ENCODE measurements around the gene TAX1BP1.

TAX1BP1 gene

DNA sequence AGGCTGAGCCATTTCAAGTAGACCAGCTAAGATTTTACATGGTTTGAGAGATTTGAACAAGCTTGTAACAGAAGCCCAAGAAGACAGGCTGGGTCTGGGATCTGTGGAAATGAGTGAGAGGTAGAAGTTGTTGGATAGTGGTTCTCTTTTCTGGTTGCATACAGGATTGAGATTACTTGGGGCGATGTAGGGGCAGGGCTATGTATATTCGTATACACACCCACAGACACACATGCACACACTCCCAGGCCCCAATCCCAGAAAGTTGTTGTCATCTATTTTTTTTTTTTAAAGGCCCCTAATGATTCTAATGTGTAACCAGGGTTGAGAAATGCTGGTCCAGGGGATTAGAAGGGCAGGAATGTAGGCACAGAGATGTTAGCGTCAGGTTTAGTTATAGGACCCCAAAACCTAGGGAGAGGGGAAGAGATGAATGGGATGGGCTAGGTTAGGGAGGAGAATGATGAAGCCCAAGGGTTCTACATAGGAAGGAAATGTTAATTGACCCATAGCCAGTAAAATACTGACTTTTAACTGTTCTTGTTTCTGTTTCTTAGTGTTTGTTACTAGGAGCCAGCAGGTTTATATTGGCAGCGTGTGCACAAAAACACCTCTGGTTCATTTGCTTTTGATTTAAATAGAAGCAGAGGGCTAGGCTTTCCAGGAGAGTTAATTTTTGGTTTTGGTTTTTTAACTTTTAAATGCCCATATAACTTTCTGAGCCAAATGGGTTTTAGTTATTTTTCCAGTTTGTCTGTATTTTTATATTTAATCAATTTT, 7.8 kb downstream of the TAX1BP1 start:
- Mint-ChIP-seq H3K4me3 (no peak overlapping the region), H3K27ac (no peak overlapping the region), H3K4me1 (ENCODE audit: low read depth) (peaks cover 17% of the 10 kb centered on the region)

GRCh38 chr7:27750316-27750715, 10.4 kb downstream of the TAX1BP1 start:
- Mint-ChIP-seq H3K9me3 (no peaks in the 10 kb centered on the region), H3K36me3 (ENCODE audit: low read depth) (peaks cover 37% of the 10 kb centered on the region), H3K27me3 (ENCODE audit: low read depth) (no peaks in the 10 kb centered on the region), H3K4me1 (ENCODE audit: low read depth) (peaks cover 22% of the 10 kb centered on the region), H3K4me3 (no peak overlapping the region), H3K27ac (no peak overlapping the region)

More for the DNA sequence above, 7.8 kb downstream of the TAX1BP1 start:
- no peaks in the 10 kb centered on the region for H3K27me3 Mint-ChIP-seq (ENCODE audit: low read depth)
- H3K9me3 Mint-ChIP-seq: no peaks in the 10 kb centered on the region
- H3K36me3 Mint-ChIP-seq (ENCODE audit: low read depth): peaks cover 31% of the 10 kb centered on the region

- Mint-ChIP-seq H3K4me1 (ENCODE audit: low read depth) (peaks cover 18% of the 10 kb centered on the region), H3K4me3 (no peak overlapping the region), H3K36me3 (ENCODE audit: low read depth) (peaks cover 41% of the 10 kb centered on the region), H3K9me3 (no peaks in the 10 kb centered on the region), H3K27ac (no peak overlapping the region), H3K27me3 (ENCODE audit: low read depth) (no peaks in the 10 kb centered on the region)
These were observed 12.1 kb downstream of the TAX1BP1 start for GRCh38 chr7:27751888-27752660.

GRCh38 chr7:27753863-27754262, 13.9 kb downstream of the TAX1BP1 start:
- no peak overlapping the region for H3K4me3 Mint-ChIP-seq
- no peaks in the 10 kb centered on the region for H3K9me3 Mint-ChIP-seq
- peaks cover 43% of the 10 kb centered on the region for H3K36me3 Mint-ChIP-seq (ENCODE audit: low read depth)
- peaks cover 12% of the 10 kb centered on the region for H3K4me1 Mint-ChIP-seq (ENCODE audit: low read depth)
- no peaks in the 10 kb centered on the region for H3K27me3 Mint-ChIP-seq (ENCODE audit: low read depth)
- H3K27ac Mint-ChIP-seq: no peak overlapping the region

- Mint-ChIP-seq H3K4me1 (ENCODE audit: low read depth) (peaks cover 10% of the 10 kb centered on the region), H3K27ac (no peak overlapping the region), H3K4me3 (no peak overlapping the region), H3K36me3 (ENCODE audit: low read depth) (peaks cover 28% of the 10 kb centered on the region), H3K9me3 (no peaks in the 10 kb centered on the region), H3K27me3 (ENCODE audit: low read depth) (no peaks in the 10 kb centered on the region)
These were observed 16.3 kb downstream of the TAX1BP1 start for GRCh38 chr7:27756298-27756697.

DNA sequence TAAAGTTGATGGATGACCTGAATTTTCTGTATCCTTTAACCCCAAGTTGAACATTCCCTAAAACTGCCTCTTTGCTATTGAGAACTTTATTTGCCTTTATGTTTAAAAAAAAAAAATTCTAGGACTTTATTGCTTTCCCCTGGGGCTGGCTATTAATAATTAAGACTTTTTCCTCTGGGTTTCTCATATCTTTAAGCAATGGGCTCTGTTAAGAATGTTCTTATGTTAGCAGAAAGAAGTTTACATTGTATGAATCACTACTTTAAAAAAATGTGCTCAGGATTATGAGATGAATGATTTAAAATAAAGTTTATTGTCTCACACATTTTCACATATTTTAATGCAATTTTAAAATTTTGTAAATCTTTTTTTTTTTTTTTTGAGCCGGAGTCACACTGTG, 19.5 kb downstream of the TAX1BP1 start:
- peaks cover 24% of the 10 kb centered on the region for H3K36me3 Mint-ChIP-seq (ENCODE audit: low read depth)

GRCh38 chr7:27762062-27762461, 22.1 kb downstream of the TAX1BP1 start:
- H3K36me3 Mint-ChIP-seq (ENCODE audit: low read depth): peaks cover 21% of the 10 kb centered on the region
- no peak overlapping the region for H3K27ac Mint-ChIP-seq
- H3K27me3 Mint-ChIP-seq (ENCODE audit: low read depth): no peaks in the 10 kb centered on the region
- no peak overlapping the region for H3K4me3 Mint-ChIP-seq
- peaks cover 2% of the 10 kb centered on the region for H3K4me1 Mint-ChIP-seq (ENCODE audit: low read depth)
- H3K9me3 Mint-ChIP-seq: no peaks in the 10 kb centered on the region

More for the DNA sequence above, 19.5 kb downstream of the TAX1BP1 start:
- H3K27me3 Mint-ChIP-seq (ENCODE audit: low read depth): no peaks in the 10 kb centered on the region
- no peaks in the 10 kb centered on the region for H3K9me3 Mint-ChIP-seq
- peaks cover 8% of the 10 kb centered on the region for H3K4me1 Mint-ChIP-seq (ENCODE audit: low read depth)
- H3K4me3 Mint-ChIP-seq: no peak overlapping the region
- no peak overlapping the region for H3K27ac Mint-ChIP-seq

GRCh38 chr7:27763983-27764508, 24.1 kb downstream of the TAX1BP1 start:
- no peaks in the 10 kb centered on the region for H3K27me3 Mint-ChIP-seq (ENCODE audit: low read depth)
- H3K36me3 Mint-ChIP-seq (ENCODE audit: low read depth): peaks cover 12% of the 10 kb centered on the region
- no peak overlapping the region for H3K27ac Mint-ChIP-seq
- peaks cover 2% of the 10 kb centered on the region for H3K4me1 Mint-ChIP-seq (ENCODE audit: low read depth)
- no peak overlapping the region for H3K4me3 Mint-ChIP-seq
- no peaks in the 10 kb centered on the region for H3K9me3 Mint-ChIP-seq

DNA sequence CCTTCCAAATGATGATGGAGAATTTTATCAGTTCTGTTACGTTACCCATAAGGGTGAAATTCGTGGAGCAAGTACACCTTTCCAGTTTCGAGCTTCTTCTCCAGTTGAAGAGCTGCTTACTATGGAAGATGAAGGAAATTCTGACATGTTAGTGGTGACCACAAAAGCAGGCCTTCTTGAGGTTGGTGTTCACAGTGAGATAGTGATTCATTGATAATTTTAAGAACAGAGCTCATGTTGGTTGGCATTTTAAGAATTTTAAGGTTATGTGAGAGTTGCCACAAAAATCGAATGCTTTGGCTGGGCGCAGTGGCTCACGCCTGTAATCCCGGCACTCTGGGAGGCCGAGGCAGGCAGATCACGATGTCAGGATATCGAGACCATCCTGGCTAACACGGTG, 25.9 kb downstream of the TAX1BP1 start:
- Mint-ChIP-seq H3K27ac (no peak overlapping the region), H3K4me1 (ENCODE audit: low read depth) (peaks cover 2% of the 10 kb centered on the region), H3K4me3 (no peak overlapping the region), H3K27me3 (ENCODE audit: low read depth) (no peaks in the 10 kb centered on the region), H3K9me3 (no peaks in the 10 kb centered on the region), H3K36me3 (ENCODE audit: low read depth) (peaks cover 17% of the 10 kb centered on the region)

DNA sequence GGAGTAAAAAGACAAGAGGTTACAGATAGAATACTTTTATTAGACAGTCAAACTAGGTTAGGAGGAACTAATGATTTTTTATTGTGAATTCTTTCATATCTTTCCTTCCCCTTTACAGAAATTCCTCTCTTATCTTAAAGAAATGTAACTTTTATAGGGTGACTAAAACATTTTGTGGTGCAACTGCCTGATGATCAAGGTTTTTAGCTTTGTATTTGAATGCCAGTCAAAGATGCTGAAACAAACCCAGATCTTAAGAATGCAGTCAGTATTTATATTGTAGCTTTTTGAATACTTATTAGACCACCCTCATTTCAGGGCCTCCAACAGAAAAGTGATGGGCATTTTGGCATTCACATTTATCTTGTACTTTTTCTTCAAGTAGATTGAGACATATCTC, 27.4 kb downstream of the TAX1BP1 start:
- no peaks in the 10 kb centered on the region for H3K27me3 Mint-ChIP-seq (ENCODE audit: low read depth)
- no peaks in the 10 kb centered on the region for H3K9me3 Mint-ChIP-seq
- H3K4me3 Mint-ChIP-seq: no peak overlapping the region
- H3K36me3 Mint-ChIP-seq (ENCODE audit: low read depth): peaks cover 18% of the 10 kb centered on the region
- no peak overlapping the region for H3K27ac Mint-ChIP-seq
- peaks cover 2% of the 10 kb centered on the region for H3K4me1 Mint-ChIP-seq (ENCODE audit: low read depth)

DNA sequence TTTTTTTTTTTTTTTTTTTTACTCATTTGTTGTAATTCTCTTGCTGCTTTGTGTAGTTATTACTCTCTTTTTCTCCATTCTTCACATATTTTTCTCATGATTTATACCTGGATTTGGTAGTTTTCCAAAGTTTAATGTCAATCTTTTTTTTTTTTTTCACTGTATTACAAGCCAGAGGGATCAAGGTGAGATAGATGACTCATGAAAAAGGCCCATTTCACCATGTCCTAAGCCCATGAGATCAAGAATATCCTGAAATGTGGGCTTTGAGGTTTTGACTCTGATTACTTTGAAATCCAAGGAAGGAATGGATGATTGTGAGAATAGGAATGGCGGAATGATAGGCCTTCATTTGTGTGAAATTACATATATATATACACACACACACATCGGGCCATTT, 31.1 kb downstream of the TAX1BP1 start:
- peaks cover 4% of the 10 kb centered on the region for H3K4me1 Mint-ChIP-seq (ENCODE audit: low read depth)
- H3K4me3 Mint-ChIP-seq: no peak overlapping the region
- H3K36me3 Mint-ChIP-seq (ENCODE audit: low read depth): peaks cover 14% of the 10 kb centered on the region
- H3K27ac Mint-ChIP-seq: no peak overlapping the region
- H3K27me3 Mint-ChIP-seq (ENCODE audit: low read depth): no peaks in the 10 kb centered on the region
- no peaks in the 10 kb centered on the region for H3K9me3 Mint-ChIP-seq

DNA sequence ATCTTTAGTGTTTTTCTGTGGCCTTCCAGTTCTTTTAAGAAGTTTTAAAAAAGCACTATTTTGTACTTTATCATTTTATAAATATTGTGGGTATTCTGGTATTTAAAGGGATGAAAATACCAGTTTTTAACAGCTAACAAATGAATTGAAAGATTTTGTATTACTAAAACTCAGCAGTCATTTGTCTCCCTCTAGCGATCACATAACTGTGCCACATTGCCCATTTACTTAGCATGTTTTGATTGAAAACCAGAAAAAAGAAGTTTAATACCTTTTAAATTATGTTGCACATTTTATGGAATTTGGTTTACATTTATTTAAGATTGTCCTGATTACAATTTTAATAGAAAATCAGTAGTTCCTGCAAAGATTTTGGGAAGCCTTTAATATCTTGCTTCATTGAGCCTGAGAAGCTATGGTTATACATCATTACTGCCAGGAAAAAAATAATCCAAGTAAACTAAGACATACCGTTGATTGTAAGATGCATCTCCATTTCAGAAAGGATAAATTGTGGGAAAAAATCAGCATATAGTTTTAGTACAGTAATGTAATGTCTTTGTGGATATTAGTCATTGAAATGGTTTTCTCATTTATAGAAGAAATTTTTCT, 34.9 kb downstream of the TAX1BP1 start:
- H3K36me3 Mint-ChIP-seq (ENCODE audit: low read depth): peaks cover 12% of the 10 kb centered on the region
- no peaks in the 10 kb centered on the region for H3K27me3 Mint-ChIP-seq (ENCODE audit: low read depth)
- H3K9me3 Mint-ChIP-seq: no peaks in the 10 kb centered on the region
- H3K27ac Mint-ChIP-seq: no peak overlapping the region
- H3K4me1 Mint-ChIP-seq (ENCODE audit: low read depth): peaks cover 5% of the 10 kb centered on the region
- no peak overlapping the region for H3K4me3 Mint-ChIP-seq

GRCh38 chr7:27775782-27776181, 35.8 kb downstream of the TAX1BP1 start:
- no peak overlapping the region for H3K27ac Mint-ChIP-seq
- H3K9me3 Mint-ChIP-seq: no peaks in the 10 kb centered on the region
- no peak overlapping the region for H3K4me3 Mint-ChIP-seq
- peaks cover 5% of the 10 kb centered on the region for H3K4me1 Mint-ChIP-seq (ENCODE audit: low read depth)
- peaks cover 8% of the 10 kb centered on the region for H3K36me3 Mint-ChIP-seq (ENCODE audit: low read depth)
- no peaks in the 10 kb centered on the region for H3K27me3 Mint-ChIP-seq (ENCODE audit: low read depth)

DNA sequence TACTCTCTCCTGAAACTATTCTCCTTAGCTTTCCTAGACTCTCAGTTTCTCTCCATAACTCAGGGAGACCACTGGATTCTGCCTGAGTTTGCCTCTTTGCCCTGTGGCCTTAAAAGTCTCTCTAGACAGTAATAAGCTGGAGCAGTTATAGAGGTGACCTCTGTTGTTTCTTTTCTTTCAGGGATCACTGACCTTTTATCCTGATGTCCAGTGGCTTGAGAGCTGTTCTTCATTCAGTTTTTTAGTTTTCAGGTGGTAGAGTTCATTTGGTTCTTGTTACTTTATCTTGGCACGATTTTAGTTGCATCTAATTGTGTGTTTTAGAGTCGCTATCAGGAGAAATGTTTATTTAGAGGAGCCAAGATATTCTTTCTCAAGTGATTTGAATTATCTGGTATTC, 37.7 kb downstream of the TAX1BP1 start:
- no peaks in the 10 kb centered on the region for H3K9me3 Mint-ChIP-seq
- H3K27me3 Mint-ChIP-seq (ENCODE audit: low read depth): no peaks in the 10 kb centered on the region
- no peak overlapping the region for H3K4me3 Mint-ChIP-seq
- H3K36me3 Mint-ChIP-seq (ENCODE audit: low read depth): peaks cover 5% of the 10 kb centered on the region
- no peak overlapping the region for H3K27ac Mint-ChIP-seq
- peaks cover 5% of the 10 kb centered on the region for H3K4me1 Mint-ChIP-seq (ENCODE audit: low read depth)

Data from T-helper 1 cell treated with Interleukin-12 subunit alpha and Interleukin-12 subunit beta and Interleukin-4 antibody, amounts not matched to agents 30 μg/mL and 1 μg/mL, for 36 hours (primary cell).